Kasumi-1 (cell line): ENCODE measurements around the gene BUD31.
A peak's percentile ranks its signal among the peaks of the same experiment; 100 is the strongest.
"Not testable (repeated sequence)": the region's sequence is repeated elsewhere in the genome, so short reads cannot be mapped to it uniquely, and the experiment has no call there.

Experiments
- DNase-seq, 2 experiments: peaks; one replicate each; lab custom pipeline; 2025; lab: John Stamatoyannopoulos, UW

BUD31 gene

GRCh38 chr7:99408379-99409191, at the start of gene BUD31, which contains the start of gene PDAP1:
TSS of gene BUD31 (plus strand) at chr7:99408969. CDS start at chr7:99411093, 2,124 bp downstream.
TSS of gene PDAP1 (minus strand) at chr7:99408597. CDS start at chr7:99408548, 49 bp downstream.
- peak; percentile 95 for DNase-seq

- no peak for DNase-seq
These were observed 49.2 kb upstream of the BUD31 start for GRCh38 chr7:99359465-99360154.

DNA sequence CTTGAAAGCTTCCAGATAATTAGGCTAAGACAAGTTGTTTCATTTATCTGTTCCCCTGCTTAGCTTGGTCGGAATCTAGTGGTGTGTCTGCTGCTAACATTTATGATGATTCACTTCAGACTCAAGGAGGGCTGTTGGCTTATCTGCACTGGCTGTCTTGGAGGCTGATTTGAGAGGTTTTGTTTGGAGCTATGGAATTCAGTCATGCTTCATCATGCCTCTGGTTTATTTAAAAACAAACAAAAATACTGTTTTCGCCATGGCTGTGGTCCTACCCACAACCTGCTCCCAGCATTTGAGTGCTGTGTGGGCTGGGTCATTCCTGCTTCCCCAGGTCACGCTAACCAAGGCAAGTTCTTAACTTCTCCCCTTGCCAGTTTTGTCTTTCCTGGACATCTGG, 46.0 kb upstream of the BUD31 start:
- no peak for DNase-seq

DNA sequence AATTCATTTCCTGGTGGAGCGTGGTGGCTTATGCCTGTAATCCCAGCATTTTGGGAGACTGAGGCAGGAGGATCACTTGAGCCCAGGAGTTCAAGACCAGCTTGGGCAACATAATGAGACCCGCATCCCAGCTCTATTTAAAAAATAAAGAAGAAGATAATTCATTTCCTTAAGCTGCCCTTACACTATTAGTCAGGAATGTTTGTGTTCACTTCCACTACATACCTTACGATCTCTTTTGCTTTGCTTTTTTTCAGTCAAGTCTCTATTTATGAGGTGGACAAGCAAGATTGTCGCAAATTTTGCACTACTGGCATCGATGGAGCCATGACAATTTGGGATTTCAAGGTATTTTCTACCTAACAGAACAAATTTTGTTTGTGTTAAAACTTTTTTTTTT, 45.5 kb upstream of the BUD31 start:
- DNase-seq, result no peak

DNA sequence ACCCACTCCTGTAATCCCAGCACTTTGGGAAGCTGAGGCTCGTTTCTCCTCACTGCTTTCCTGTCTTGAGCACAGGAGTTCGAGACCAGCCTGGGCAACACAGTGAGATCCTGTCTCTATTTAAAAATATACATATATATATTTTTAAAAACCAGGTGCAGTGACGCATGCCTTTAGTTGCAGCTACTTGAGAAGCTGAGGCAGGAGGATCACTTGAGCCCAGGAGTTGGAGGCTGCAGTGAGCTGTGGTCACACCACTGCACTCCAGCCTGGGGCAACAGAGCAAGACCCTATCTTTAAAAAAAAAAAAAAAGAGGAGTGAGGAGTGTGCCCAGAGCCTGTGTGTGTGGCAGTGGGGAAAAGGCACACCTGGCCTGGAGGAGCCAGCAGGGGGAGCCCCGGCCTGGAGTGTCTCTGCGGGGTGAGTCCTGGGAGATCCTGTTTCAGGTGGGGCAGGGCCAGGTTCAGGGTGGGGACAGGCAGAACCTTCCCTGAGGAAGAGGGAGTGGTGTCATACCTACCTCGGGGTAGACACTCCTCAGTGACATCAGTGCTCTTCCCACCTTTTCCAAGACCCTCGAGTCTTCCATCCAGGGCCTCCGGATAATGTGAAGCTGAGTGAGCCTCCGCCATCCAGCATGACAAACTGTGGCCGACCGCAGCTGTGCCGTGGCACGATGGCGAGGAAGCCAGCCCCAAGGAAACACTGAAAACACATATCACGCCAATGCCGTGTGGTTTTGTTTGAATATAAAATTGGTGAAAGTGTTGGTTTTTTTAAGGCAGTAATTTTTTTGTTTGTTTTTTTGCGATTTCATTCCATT, 43.2 kb upstream of the BUD31 start:
- DNase-seq, result peak; percentile 10 to 19

GRCh38 chr7:99366646-99367045, 42.1 kb upstream of the BUD31 start:
- no peak for DNase-seq

GRCh38 chr7:99368750-99369389, 39.9 kb upstream of the BUD31 start:
- no peak for DNase-seq

GRCh38 chr7:99369767-99370391, 38.9 kb upstream of the BUD31 start:
- peak; percentile 75 to 77 for DNase-seq

- DNase-seq, result no peak
These were observed 37.3 kb upstream of the BUD31 start for GRCh38 chr7:99371376-99371920.

DNA sequence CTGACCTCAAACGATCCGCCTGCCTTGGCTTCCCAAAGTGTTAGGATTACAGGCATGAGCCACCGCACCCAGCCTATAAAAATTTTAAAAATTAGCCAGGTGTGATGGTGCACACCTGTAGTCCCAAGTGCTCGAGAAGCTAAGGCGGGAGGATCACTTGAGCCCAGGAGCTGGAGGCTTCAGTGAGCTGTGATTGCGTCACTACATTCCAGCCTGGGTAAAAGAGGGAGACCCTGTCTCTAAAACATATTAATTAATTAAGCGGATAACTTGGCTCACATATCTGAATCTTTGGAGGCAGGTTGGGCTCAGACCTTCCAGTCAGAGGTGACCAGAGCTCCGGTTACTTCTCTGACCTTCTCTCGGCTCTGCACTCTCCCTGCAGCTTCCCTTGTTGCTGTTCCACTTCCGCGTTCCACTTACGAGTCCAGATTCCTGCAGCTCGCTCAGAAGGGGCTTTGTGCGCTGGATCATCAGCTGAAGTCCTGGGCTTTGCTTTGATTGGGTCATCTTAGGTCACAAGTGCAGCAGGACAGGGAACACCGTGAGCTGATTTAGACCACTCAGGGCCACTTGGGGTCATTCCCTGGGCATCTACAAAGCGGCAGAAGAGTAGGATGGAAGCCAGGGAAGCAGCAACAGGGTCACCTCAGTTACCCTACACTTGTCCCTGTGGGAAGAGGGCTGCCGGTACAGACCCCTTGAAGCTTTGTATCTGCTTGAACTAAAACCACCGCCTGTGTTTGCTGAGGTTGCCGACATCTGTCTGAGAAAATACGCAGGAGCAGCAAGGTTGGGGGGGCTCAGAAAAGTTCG, 36.3 kb upstream of the BUD31 start:
- DNase-seq, result no peak

DNA sequence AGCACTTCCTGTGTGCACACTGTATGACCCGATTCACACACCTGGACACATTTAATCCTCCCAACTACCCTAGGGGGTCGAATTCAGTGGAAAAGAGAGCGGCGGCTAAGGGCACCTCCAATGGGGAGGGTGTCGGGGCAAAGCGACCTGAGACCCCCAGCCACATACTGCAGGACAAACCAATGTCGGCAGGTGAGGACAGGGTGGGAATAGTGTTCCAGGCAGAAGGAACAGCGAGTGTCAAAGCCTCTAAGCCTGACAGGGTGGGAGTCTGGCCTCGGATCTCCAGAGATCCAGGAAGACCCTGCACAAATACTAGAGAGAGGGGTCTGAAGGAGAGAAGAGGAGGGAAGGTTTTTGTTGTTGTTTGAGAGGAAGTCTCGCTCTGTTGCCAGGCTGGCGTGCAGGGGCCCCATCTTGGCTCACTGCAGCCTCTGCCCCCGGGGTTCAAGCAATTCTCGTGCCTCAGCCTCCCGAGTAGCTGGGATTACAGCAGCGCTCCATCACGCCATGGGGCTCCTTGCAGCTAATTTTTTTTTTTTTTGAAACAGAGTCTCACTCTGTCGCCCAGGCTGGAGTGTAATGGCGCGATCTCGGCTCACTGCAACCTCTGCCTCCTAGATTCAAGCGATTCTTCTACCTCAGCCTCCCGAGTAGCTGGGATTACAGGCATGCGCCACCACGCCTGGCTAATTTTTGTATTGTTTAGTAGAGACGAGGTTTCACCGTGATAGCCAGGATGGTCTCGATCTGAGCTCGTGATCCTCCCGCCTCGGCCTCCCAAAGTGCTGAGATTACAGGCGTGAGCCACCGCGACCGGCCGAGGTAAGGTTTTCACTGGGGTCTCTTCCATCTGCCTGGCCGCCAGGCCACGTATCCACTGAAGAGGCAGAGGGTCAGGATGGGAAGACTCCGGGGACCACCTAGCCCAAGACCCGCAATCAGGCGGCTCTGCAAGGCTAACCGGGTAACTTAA, 35.4 kb upstream of the BUD31 start:
- DNase-seq, result no peak

GRCh38 chr7:99374111-99375064, 34.4 kb upstream of the BUD31 start, which contains the start of gene ARPC1B:
TSS of gene ARPC1B (plus strand) at chr7:99374730. CDS start at chr7:99385715, 10,985 bp downstream.
- DNase-seq, result peak; percentile 64 to 75

GRCh38 chr7:99375070-99375807, 33.5 kb upstream of the BUD31 start:
- peak; percentile 67 to 71 for DNase-seq

GRCh38 chr7:99379043-99379577, 29.7 kb upstream of the BUD31 start:
- peak; percentile 93 to 96 for DNase-seq

DNA sequence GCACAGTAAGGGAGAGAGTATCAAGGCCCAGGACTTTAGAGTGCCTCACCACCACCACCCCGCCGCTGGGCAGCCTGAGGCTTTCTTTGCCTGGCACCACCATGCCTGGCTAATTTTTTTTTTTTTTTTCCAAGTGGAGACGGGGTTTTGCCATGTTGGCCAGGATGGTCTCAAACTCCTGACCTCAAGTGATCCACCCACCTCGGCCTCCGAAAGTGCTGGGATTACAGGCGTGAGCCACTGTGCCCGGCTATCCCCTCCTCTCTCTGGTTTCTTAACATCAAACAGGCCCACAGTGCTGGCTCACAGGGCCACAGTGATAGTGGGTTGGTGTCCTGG, 29.1 kb upstream of the BUD31 start:
- not testable (repeated sequence) for DNase-seq

DNA sequence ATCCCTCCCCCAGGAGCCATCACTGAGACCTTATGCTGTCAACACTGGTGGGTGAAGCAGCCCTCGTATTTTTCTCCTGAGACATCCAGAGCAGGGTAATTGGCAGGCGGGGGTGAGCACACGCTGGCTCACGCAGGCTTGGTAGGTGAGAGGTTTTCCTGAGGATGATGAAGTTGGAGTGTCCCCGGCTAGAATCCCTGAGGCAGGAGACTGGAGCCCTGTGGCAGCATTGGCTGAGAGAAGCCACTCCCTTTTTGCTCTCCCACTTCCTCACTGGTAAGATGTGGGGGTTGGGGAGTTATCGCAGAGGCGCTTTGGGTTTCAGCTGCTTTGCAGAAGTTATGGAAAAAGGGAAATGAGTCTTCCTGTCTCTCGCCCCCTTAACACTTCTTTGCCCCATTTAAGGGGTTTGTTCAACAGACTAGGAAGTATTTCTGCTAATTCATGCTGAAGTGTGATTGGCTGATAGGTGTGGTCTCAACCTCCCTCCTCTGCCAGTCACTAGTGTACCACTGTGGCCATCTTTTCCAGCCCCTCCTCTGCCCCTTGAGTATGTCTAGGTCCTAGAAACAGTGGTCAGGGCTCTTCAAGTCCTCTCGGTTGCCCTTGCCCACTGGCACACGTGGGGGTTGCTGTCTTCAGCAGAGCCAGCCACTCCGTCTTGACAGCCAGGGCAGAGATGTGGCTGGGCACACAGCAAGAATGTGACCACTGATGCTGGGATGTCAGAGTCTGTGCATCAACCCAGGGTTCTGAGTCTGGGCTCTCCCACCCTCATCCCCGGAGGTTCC, 28.5 kb upstream of the BUD31 start:
- DNase-seq, result peak; percentile 99
